HG02840 (cell line): Measurements from ENCODE around the gene SH3RF2.
"Not testable (repeated sequence)": the region's sequence is repeated elsewhere in the genome, so short reads cannot be mapped to it uniquely, and the experiment has no call there.

Experiments
- ATAC-seq: cut with Tn5 transposase; IDR thresholded peaks from one replicate; pipeline ENCODE4 v1.9.1; 2021; ENCODE audit warnings: mild to moderate bottlenecking, moderate library complexity, moderate number of reproducible peaks; ENCODE audit not compliant: unreplicated experiment, low FRiP score

Gene SH3RF2

DNA sequence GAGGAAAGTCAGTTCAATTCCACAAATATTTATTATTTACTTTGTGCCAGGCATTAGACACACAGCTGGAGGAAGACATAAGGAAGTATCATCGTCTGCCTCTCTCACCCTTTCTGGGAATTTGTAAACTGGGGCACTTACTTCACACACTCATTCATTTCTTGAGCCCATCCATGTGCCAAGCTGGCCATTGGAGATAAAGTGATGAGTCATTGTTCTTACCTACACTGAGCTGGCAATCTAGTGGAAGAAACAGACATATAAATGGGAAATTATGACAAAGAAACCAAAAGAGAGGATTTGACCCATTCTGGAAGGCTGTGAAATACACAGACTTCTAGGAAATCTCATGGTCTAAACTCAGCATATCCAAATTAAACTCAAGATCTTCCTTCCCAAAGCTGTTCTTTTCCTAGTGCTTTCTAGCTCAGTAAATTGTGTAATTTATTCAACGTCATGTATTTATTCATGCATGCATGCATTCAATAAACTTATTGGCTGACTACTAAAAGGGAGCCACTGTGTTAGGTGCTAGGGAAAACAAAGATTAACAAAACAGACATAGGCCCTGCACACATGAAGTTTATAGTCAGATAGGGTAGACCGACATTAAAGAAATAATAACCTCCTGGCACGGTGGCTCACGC lies 65.3 kb downstream of the SH3RF2 start:
- ATAC-seq, result no peak

DNA sequence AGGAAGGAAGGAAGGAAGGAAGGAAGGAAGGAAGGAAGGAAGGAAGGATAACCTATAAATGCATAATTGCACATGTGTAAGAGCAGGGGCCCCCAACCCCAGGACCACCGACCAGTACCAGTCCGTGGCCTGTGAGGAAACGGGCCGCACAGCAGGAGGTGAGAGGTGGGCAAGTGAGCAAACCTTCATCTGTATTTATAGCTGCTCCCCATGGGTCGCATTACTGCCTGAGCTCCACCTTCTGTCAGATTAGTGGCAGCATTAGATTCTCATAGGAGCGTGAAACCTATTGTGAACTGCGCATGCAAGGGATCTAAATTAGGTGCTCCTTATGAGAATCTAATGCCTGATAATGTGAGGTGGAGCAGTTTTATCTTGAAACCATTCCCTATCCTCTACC lies 66.1 kb downstream of the SH3RF2 start:
- no peak for ATAC-seq

DNA sequence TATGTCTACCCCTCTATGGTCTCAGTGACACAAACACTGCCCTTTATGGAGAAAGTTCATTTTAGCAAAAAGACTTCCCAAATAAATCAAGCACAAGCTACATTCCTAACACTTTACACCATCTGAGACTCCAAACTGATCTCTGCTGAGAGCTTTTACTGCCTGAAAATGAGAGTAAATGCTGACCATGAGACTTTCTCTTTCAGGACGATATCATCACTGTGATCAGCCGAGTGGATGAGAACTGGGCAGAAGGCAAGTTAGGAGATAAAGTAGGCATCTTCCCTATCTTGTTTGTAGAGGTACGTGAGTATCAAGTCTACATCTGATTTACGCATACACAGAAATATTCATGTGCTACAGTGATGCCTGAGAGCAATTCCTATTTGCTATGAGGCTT lies 67.5 kb downstream of the SH3RF2 start:
- no peak for ATAC-seq

DNA sequence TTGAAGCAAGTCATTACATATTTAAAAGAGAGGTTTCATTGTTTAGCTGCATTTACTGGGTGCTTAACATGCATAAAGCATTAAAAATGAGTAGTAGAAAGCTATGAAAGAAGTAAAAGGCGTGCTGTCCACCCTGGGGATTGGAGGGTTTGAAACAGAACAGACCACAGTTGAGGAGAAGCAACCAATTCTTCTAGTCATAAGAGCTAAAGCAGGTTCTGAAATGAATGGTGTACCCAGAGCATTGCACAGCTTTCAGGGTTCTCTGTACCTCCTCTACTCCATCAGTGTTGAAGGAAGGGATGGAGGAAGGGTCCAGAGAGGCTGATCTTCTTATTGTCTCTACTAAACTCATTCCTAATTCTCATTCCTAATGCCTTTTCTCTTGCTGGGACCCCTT lies 68.9 kb downstream of the SH3RF2 start:
- no peak for ATAC-seq

DNA sequence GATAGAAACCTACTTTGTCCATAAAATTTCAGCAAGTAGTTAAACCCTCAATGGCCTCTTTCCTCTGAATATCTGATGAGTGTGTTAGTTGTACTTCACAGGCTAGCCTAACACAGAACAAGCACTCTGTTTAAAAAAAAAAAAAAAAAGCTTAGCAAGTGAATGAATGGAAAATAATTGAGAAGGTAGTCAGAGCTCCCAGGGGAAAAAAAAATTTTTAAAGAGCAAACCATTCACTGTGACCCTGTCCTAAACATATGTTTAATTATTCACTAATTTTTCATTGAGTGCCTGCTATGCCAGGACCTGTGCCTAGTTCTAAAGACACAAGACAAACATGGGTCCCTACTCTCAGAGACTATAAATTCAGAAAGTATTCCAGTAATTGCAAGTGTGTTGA lies 69.3 kb downstream of the SH3RF2 start:
- ATAC-seq, result no peak

DNA sequence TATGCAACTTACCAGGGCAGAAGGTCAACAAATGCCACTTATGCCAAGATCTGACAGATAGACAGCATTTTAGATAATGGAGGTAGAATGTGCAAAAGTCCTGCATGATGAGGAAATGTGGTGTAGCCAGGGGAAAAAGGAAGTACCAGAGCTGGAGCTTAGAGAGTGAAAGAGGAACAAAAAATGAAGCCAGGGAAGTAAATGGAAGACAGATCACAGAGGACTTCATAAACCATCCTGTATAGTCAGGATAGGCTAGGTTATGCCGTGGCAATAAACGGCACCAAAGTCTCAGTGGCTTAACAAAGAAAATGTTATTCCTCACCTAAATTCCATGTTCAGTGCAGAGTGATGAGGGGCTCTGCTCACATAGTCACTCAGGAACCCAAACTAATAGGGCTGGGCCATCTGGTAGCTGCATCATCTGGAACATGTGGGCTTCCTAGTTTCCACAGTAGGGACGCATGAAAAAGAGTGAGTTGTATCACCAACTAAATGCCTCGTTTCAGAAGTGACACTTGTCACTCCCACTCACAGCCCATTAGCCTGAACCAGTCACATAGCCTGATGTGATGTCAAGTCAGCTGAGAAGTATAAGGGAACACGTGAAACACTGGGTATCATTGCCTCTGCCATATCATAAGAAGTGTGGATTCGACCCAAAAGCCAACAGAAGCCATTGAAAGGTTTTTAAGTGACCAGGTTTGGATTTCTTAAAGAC lies 70.3 kb downstream of the SH3RF2 start:
- ATAC-seq, result no peak

DNA sequence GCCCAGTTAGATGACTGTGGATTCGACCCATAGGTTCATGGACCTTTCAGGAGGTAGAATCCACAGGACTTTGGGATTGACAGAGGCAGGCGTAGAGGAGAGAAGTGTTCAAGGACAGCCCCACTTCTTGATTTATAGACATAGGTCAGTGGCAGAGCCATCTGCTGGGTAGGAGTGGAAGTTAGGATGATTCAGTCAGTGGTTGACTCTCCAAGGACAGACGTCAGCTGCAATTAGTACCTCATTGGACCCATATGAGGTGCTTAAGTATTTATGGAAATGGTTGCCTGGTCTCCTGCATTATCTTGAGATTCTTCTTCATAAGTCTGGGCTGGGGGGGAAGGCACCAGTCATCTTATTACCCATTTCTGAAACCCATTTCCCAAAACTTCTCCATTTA lies 70.9 kb downstream of the SH3RF2 start:
- no peak for ATAC-seq

DNA sequence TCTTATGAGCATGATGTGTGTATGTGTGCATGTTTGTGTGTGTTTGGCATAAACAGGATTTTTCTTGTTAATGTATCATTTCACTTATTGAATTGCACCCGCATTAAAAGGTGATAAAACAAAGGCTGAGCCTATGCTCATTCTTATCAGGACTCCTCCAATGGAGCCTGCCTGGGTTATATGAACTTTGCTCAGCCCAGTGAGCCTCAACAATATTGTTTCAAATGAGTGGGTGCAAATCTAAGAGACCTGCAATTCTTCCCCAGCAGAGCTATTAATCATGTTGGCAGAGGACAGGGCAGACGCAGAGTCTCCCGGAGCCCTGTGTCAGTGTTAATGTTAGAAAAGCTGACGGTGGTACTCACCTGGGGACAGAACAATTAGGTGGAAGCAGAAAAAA lies 71.6 kb downstream of the SH3RF2 start:
- no peak for ATAC-seq

DNA sequence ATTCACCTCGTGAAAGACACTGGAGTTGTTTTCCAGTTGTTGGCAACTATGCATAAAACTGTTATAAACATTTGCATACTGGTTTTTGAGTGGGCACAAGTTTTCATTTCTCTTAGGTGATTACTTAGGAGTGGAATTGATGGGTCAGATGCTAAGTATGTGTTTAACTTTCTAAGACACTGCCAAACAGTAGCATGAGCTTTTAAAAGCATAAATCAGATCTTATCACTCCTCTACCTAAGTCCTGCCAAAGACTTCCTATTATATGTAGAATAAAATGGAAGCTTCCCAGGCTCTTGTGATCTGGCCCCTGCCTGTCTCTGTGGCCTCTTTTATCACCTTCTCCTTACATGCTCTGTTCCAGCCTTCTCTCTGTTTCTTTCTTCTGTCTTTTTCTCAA lies 72.6 kb downstream of the SH3RF2 start:
- ATAC-seq, result no peak

DNA sequence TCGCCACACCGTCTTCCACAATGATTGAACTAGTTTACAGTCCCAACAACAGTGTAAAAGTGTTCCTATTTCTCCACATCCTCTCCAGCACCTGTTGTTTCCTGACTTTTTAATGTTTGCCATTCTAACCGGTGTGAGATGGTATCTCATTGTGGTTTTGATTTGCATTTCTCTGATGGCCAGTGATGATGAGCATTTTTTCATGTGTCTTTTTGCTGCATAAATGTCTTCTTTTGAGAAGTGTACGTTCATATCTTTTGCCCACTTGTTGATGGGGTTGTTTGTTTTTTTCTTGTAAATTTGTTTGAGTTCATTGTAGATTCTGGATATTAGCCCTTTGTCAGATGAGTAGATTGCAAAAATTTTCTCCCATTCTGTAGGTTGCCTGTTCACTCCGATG lies 74.1 kb downstream of the SH3RF2 start:
- not testable (repeated sequence) for ATAC-seq

DNA sequence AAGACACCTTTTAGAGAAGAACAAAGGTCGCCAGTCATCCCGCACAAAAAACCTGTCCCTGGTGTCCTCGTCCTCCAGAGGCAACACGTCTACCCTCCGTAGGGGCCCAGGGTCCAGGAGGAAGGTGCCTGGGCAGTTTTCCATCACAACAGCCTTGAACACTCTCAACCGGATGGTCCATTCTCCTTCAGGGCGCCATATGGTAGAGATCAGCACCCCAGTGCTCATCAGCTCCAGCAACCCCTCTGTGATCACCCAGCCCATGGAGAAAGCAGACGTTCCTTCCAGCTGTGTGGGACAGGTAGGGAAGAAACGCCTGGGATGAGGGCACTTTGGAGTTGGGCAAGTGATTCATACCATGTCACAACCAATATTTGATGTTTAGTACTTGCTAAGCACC lies 77.4 kb downstream of the SH3RF2 start:
- no peak for ATAC-seq

DNA sequence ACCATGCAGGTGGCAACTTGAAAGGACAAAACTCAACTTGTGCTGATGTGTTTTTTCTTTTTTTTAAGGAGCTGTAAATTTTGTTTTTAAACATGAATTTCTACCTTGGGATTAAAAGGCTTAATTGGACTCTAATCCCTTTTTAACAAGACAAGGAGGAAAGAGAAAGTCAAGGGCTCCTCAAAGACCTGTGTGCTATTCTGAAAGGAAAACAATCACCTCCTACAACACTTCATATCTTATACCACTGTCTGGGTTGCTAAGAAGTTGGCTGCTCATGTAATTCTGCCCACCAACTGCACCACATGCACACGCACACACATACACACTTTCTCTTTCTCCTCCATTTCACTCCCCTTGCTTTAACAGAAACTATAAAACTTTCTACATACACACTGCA lies 78.6 kb downstream of the SH3RF2 start:
- ATAC-seq, result no peak

DNA sequence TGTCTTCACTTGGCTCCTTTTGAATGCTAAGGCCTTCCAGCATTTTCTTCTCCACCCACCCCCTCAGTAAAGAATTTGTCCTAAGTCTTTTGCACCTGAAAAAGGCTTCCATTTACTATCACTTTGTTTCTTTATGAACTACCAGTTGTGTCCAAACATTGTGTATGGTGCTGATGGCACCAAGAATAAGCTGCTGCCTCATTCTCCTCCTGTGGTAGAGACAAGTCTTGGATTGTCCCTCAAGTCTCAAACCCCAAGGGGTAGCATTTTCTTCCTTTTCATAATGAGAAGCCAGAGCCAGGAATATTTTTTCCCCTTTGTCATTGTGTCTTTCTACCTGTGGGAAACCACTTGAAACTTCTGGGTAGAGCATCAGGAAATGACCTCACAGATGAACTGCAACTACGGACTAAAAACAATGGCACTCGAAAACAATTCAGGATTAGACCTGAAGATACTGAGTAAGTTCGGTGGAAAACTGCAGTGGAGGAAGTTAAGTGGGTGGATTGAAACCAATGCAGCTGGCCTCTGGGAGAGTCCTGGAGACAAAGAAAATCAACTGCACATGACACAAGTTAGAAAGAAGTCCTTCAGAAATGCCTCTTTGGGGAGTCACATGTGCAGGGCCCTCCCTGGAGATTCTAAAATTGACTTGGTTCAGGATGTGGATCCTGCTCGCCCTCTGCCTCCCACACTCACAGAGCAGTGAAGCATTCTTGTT lies 80.5 kb downstream of the SH3RF2 start:
- ATAC-seq, result no peak

DNA sequence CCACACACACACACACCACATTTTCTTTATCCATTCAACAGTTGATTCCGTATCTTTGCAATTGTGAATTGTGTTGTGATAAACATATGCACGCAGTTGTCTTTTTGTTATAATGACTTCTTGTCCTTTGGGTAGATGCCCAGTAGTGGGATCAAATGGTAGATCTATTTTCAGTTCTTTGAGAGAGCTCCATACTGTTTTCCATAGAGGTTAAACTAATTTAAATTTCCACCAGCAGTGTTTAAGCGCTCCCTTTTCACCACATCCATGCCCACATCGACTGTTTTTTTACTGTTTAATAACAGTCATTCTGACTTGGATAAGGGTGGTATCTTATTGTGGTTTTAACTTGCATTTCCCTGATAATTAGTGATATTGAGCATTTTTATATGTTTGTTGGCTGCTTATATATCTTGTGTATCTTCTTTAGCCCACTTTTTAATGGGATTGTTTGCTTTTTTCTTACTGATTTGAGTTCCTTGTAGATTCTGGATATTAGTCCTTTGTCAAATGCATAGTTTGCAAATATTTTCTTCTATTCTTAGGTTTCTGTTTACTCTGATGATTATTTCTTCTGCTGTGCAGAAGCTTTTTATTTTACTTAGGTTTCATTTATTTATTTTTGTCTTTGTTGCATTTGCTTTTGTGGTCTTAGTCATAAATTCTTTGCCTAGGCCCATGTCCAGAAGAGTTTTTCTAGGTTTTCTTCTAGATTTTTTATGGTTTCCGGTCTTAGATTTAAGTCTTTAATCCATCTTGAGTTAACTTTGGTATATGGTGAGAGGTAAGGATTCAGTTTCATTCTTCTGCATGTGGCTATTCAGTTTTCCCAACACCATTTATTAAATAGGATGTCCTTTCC lies 82.4 kb downstream of the SH3RF2 start:
- ATAC-seq, result no peak

DNA sequence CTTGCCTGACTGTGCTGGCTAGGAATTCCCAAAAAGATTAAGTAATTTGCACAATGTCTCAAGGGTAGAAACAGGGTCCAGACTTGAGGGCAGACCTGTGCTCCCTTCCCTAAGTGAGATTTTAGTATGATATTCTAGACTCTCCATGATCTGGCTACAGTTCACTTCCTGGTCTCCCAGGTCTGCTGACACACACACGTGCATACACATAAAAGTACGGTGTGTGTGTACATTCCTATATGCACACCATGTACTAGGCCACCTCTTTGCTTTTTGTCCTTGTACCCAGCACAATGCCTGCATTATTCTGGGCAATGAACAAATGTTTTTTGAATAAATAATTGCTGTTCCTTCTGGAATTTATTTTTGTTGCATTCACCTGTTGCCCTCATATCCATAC lies 83.7 kb downstream of the SH3RF2 start:
- no peak for ATAC-seq

DNA sequence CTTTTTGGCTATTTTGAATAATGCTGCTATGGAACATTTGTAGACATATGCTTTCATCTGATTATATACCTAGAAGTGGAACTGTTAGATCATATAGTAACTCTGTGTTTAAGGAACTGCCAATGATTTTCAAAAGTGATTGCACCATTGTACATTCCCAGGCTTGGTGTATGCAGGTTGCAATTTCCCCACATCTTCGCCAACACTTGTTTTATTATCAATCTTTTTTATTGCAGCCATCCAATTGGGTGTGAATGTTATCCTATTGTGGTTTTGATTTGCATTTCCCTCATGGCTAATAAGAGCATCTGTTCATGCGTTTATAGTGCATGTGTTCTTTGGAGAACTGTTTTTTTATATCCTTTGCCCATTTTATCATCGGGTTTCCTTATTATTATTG lies 87.7 kb downstream of the SH3RF2 start:
- no peak for ATAC-seq

DNA sequence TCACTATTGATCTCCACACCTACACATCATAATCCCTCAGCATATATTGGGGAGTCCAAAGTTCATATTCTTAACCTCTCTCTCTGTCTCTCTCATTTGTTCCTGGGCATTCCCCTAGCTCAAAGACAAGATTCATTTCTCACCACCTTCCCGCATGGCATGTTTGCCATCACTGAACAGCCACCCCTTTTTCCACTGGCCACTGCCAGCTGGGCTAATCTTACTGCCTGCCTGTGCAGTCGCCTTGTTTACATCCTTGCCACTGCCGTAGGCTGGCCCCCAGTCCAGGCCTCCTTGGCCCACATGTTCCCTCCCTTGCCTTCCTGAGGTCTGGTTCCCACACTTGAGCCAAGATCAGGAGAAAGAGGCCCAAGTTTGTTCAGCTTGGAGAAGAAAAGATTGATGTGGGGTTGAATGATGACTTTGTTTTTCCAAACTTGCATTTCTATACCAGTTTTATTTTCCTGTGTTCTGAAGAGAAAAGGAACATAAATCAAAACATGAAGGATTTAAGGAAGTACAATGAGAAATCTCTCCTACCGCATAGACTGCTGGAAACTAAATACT lies 88.8 kb downstream of the SH3RF2 start:
- ATAC-seq, result no peak

DNA sequence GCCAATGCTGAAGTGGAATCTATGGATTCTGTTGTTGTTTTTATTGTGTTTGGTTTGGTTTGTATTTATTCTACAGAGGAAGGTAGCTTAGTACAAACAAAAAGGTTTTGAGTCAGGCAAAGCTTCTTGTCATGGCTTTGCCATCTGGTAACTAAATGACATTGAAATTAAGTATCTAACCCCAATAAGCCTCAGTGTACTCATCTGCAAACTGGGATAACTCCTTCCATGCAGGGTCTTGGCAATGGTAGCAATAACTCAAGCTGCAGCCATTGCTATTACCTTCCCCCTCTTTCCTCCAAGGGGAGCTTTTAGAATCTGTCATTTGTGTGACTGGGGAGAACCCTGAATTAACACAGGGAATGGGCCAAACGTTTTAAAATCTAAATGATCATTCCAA lies 89.3 kb downstream of the SH3RF2 start:
- ATAC-seq, result no peak

DNA sequence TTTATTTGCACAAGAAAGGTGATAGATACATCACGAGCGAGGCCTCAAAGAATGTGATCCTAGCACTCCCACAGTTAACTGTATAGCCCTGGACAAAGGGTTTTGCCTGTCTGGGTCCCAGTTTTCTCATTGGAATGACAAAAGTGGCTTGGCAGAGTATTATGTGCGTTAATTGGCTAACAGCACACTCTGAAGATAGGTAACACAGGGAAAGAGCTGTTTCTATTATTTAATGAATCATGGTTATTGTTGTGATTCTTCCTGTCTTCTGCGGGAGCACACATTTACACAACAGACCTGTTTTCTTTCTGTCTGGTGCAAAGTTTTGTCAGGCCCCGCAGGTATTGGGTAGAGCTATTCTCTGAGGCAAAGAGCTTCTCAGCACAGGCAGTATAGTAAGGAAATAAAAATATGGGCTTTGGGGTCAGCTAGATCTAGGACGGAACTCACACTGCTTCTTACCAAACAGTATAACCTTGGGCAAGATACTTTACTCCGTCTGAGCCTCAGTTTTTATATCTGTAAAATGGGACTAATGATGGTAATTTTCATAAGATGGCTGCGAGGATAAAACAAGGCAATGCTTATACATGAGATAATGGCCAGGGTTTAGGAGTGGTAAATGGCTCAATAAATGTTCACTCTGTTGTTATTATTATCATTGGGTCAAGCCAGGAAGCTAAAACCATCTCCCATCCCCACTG lies 90.1 kb downstream of the SH3RF2 start:
- ATAC-seq, result no peak

DNA sequence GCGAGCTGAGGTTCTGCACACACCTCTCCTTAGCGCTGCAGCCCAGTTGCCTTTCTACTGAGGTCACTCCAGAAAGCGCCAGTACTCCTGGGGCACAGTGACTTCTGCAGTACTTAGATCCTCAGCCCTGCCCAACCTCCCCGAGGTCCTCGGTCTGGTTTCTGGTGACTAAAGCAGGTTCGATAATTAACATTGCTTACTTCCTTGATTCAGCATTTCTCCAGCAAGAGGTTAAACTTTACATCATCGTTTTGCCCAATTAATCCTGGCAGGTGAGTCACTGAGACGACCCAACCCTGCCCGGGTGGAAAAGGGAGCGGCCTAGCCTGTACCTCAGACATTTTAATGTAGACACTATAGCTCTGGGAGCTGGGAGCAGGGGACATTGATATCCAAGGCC lies 91.4 kb downstream of the SH3RF2 start:
- no peak for ATAC-seq
